Motor neuron (in vitro differentiated cells): Measurements from ENCODE around the gene LRRFIP2. TPM values are rescaled to one million over a fixed set of nuclear protein-coding genes. Genes with fewer than 3 reads are reported as not detected.

Experiments
- ATAC-seq, 8 experiments: fragments of 200-7000 bp; cut with Tn5 transposase; replicated peaks in 6 of 8; 2 replicates each; pipeline ENCODE4 v1.8.0; 2021; ENCODE audit warnings: mild to moderate bottlenecking in 8 of 8, moderate library complexity in 8 of 8
- H3K27ac ChIP-seq, 2 donors: fragments of 250-450 bp; sonication (Bioruptor Pico); 2 replicates each; pipeline ENCODE4 v1.9.0; 2021; ENCODE audit warnings: antibody characterized with exemption in 2 of 2, mild to moderate bottlenecking in 2 of 2, moderate library complexity in 1 of 2
- H3K4me1 ChIP-seq, 2 donors: fragments of 250-450 bp; sonication (Bioruptor Pico); replicated peaks in 1 of 2; 2 replicates each; pipeline ENCODE4 v1.6.1; 2021; ENCODE audit warnings: antibody characterized with exemption in 2 of 2, mild to moderate bottlenecking in 2 of 2, moderate library complexity in 1 of 2
- H3K4me3 ChIP-seq, 5 donors: fragments of 250-450 bp; sonication (Bioruptor Pico); 2 replicates each; pipeline ENCODE4 v1.9.0; 2021; ENCODE audit warnings: antibody characterized with exemption in 5 of 5, mild to moderate bottlenecking in 5 of 5, moderate library complexity in 4 of 5
- WGBS, 10 experiments: fragments of 450-650 bp; shearing (Covaris generic); methylation state at CpG; one replicate each; pipeline ENCODE4 v1.0.0; 2022; 5-methylcytosine and 5-hydroxymethylcytosine counted together
- in situ Hi-C, 9 experiments: fragments of 400-800 bp; cut with MboI; loops; one replicate each; pipeline ENCODE4 v1.15.0; 2021; ENCODE audit warnings: low sequenced_read_pairs in 9 of 9, low pct_unique_long_range_greater_than_20kb in 2 of 9; ENCODE audit not compliant: unreplicated experiment in 9 of 9
- total RNA-seq, 8 experiments: library from RNA; unstranded; fragments of 300-600 nt; gene quantifications; 2 replicates each; pipeline versions ENCODE4 v1.2.3 to v1.2.4, GENCODE V29; 2022

LRRFIP2 gene
- total RNA-seq, 8 experiments from 2014 or later = 29.6 to 57.9 (median 42.7) TPM

DNA sequence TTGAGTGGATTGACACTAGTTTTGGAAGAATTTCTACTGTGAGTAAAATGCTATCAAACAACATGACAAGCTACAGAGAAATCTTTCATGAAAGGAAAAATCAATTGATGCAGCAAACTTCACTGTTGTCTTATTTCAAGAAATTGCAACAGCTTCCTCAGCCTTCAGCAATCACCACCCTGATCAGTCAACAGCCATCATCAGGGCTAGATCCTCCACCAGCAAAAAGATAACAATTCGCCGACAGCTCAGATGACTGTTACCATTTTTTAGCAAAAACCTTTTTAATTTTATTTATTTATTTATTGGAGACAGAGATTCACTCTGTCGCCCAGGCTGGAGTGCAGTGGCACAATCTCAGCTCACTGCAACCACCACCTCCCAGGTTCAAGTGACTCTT is 137.0 kb downstream of the LRRFIP2 start:
- Histone ChIP-seq H3K4me1 (no peaks in the 10 kb centered on the region), H3K4me3 (no peak overlapping the region), H3K27ac (no peak overlapping the region)
- in situ Hi-C loops = loop anchor here in 1 of 9 experiments (25.0 kb wide), 1 partner anchor 175 kb away; no protein-coding TSS in a partner anchor
- no peak for ATAC-seq
- 89 to 100% (median 100%) methylated on average over 1 to 3 of the region's 3 CpGs; no CpG with 5 or more reads in 3 of the 10 experiments for WGBS, 10 experiments

DNA sequence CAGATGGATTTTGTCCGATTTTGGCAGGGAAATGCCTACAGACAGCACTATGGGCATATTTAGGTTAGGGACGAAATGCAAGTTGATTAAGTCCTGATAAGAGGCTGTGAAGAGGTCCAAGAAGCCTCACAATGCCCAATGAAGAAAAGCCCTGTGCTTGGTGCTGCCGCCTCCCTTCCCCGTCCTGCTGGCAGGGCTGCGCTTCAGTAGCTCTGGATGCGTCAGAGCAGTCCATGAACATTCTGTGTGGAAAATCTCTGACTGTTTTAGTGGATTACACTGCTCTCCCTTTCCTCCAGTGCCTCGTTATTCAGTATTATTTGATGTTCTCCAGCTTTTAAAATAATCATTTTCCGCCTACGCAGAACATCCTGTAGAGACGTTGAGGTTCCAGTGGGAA is 141.4 kb downstream of the LRRFIP2 start:
- in situ Hi-C loops = loop anchor here in 1 of 9 experiments (25.0 kb wide), 1 partner anchor 179 kb away; no protein-coding TSS in a partner anchor
- WGBS, 10 experiments = 83 to 100% (median 95%) methylated on average over 5 to 9 of the region's 10 CpGs; no CpG with 5 or more reads in 1 of the 10 experiments
- no peak overlapping the region for H3K27ac ChIP-seq

DNA sequence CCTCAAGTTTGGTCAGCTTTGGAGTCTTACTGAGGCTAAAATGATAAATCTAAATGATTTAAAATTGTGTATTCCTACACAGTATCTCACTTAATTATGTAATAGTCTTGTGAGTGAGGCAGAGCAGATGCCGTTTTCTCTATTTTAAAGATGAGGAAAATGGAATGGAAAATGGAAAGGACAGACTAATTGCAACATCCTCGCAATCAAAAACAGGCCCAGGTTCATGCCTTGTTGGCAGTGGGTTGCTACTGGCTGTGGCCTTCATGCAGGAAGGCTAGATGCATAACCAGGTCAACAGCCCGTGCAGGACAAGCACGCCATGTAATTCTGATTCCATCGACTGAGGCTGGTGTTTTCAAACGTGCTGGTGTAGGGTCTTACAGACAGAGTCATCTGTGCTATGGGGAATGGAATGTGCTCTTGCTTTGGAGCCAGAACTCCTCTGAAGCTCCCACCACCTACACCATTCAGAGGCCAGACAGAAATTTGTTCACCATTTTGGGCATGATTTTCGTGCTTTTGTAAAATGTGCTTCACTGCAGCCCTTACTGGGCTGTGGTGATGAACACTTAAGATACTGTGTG is 143.2 kb downstream of the LRRFIP2 start:
- Histone ChIP-seq H3K4me1 (no peaks in the 10 kb centered on the region), H3K27ac (no peak overlapping the region), H3K4me3 (no peak overlapping the region)
- ATAC-seq = no peak
- in situ Hi-C loops = loop anchor here in 1 of 9 experiments (25.0 kb wide), 1 partner anchor 181 kb away; no protein-coding TSS in a partner anchor
- 55 to 100% (median 89%) methylated on average over 1 to 5 of the region's 7 CpGs; no CpG with 5 or more reads in 2 of the 10 experiments for WGBS, 10 experiments

More for the DNA sequence above, 141.4 kb downstream of the LRRFIP2 start:
- H3K4me3 ChIP-seq = no peak overlapping the region
- no peak for ATAC-seq
- H3K4me1 ChIP-seq = no peaks in the 10 kb centered on the region

DNA sequence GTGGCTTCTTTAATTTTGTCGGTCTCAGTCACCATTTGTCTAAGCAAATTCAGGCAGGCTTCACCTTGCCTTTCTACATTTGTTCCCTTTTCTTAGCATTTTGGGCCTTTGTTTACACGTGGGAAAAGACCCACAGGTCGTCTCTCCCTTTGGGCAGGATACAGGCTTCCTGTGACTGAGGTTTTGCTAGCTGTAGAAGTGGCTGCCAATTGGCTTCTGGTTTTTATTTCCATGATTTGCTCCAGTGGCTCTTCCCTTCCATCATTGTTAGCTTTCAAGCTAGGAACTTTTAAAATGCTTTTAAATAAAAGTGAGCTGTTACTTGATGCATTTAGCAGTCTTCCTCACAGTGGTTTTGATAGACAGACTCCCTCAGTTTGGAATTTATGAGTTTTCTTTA is 143.8 kb downstream of the LRRFIP2 start:
- 10 to 96% (median 86%) methylated on average over 2 to 3 of the region's 3 CpGs; no CpG with 5 or more reads in 5 of the 10 experiments for WGBS, 10 experiments
- H3K4me3 ChIP-seq = no peak overlapping the region
- ATAC-seq = no peak
- in situ Hi-C loops = loop anchor here in 1 of 9 experiments (25.0 kb wide), 1 partner anchor 182 kb away; no protein-coding TSS in a partner anchor
- no peak overlapping the region for H3K27ac ChIP-seq
- H3K4me1 ChIP-seq = no peaks in the 10 kb centered on the region

DNA sequence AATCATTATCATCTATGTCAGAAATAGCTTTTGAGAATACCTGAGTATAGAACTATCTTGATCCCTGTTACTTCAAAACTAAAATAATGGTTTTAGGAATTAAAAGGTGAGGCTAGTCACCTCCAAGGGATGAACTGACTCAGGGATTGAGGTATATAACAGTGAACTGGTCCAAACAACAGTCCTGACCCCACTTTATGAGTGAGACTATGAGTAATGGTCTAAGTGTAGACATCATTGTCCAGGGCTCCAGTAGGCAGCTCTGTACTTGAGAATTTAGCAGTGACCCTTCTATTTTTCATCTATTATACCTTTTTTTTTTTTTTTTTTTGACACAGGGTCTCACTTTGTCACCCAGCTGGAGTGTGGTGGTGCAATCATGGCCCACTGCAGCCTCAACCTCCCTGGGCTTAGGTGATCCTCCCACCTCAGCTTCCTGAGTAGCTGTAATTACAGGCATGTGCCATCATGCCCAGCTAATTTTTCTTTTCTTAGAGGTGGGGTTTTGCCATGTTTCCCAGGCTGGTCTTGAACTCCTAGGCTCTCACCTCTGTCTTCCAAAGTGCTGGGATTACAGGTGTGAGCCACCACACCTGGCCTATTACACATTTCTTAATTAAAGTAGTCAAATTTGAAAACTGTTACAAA is 144.7 kb downstream of the LRRFIP2 start:
- Histone ChIP-seq H3K4me1 (no peaks in the 10 kb centered on the region), H3K27ac (no peak overlapping the region), H3K4me3 (no peak overlapping the region)
- in situ Hi-C loops = loop anchor here in 1 of 9 experiments (25.0 kb wide), 1 partner anchor 183 kb away; no protein-coding TSS in a partner anchor
- peak in 1 of 8 experiments; percentile 15 for ATAC-seq

DNA sequence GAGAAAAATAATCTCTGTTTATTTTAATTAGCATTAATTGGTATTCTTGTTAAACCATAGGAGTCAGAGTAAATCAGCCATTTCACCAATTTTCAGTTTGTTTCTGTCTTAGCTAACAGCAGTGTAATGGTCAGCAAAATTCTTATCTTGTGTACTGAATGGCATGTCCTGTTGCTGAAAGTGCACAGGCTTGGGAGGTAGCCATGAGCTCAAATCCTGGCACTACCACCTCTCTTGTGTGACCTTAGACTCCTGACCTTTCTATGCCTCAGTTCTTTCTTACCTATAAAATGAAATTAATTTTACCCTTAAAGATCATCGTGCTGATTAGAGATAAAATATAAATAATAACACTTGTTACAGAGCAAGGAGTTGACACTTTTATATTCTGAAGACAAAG is 145.3 kb downstream of the LRRFIP2 start:
- no peaks in the 10 kb centered on the region for H3K4me1 ChIP-seq
- no peak for ATAC-seq
- in situ Hi-C loops = loop anchor here in 1 of 9 experiments (25.0 kb wide), 1 partner anchor 183 kb away; no protein-coding TSS in a partner anchor
- no peak overlapping the region for H3K4me3 ChIP-seq
- 92 to 100% (median 100%) methylated on average over 1 of the region's 1 CpG; no CpG with 5 or more reads in 2 of the 10 experiments for WGBS, 10 experiments
- H3K27ac ChIP-seq = no peak overlapping the region

DNA sequence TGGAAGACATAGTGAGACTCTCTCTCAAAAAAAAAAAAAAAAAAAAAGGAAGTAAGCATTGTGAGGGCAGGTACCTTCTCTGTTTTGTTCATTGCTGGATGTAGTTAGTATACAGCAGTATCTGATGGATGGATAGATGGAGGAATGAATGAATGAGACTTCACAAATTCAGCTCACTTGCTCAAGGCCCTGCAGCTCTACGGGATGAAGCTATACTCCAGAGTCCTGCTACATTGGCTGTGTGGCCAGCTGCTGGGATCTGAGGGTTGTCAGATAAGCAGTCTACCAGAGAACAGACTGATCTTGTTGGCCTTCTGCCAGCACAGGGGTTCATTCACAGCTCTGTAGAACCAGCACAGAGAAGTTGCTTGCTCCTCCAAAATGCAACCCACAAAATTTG is 146.1 kb downstream of the LRRFIP2 start:
- Histone ChIP-seq H3K4me3 (no peak overlapping the region), H3K27ac (no peak overlapping the region), H3K4me1 (no peaks in the 10 kb centered on the region)
- ATAC-seq = no peak
- 60 to 83% methylated on average over 1 of the region's 1 CpG; no CpG with 5 or more reads in 8 of the 10 experiments for WGBS, 10 experiments
- in situ Hi-C loops = loop anchor here in 1 of 9 experiments (25.0 kb wide), 1 partner anchor 184 kb away; no protein-coding TSS in a partner anchor

DNA sequence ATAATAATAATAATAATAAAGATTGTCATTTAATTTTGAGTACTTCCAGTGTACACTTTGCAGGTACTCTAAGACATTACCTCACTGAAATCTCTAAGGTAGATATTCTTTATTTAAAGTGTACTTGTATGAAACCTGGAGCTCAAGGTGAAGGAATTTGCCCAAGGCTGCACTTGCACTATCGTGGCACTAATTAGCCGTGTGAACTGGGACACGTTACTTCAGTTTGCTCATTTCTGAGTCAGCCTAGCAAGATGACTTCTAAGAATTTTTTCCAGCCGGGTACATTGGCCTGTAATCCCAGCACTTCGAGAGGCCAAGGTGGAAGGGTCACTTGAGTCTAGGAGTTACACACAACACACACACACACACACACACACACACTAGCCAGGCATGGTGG is 147.5 kb downstream of the LRRFIP2 start:
- WGBS, 10 experiments = 40 to 100% (median 94%) methylated on average over 1 to 5 of the region's 5 CpGs; no CpG with 5 or more reads in 4 of the 10 experiments

DNA sequence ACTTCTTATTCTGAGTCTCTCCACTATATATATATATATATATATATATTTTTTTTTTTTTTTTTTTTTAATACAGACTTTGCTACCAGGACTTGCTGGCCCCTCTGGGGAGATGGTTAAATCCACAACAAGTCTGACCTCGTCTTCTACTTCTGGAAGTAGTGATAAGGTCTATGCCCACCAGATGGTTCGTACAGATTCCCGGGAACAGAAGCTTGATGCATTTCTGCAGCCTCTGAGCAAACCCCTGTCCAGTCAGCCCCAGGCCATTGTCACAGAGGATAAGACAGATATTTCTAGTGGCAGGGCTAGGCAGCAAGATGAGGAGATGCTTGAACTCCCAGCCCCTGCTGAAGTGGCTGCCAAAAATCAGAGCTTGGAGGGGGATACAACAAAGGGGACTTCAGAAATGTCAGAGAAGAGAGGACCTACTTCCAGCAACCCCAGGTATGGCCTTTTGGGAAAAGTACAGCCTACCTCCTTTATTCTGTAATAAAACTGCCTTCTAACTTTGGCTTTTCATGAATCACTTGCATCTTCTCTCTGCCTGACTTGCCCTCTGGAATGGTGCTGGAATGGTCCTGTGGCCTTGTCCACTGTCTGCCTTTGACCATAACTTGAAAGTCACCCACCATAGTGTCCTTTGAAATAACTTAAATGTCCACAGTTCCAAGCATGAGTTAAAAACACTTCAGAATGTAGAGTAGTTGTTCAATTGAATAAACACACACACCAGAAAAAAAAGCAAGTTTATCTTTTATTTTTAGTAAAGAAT is 148.6 kb downstream of the LRRFIP2 start:
- no peaks in the 10 kb centered on the region for H3K4me1 ChIP-seq
- 100% methylated on average over 1 to 3 of the region's 3 CpGs; no CpG with 5 or more reads in 3 of the 10 experiments for WGBS, 10 experiments
- ATAC-seq = no peak
- no peak overlapping the region for H3K27ac ChIP-seq
- in situ Hi-C loops = loop anchor here in 1 of 9 experiments (25.0 kb wide), 1 partner anchor 187 kb away; no protein-coding TSS in a partner anchor
- no peak overlapping the region for H3K4me3 ChIP-seq

More for the DNA sequence above, 147.5 kb downstream of the LRRFIP2 start:
- no peaks in the 10 kb centered on the region for H3K4me1 ChIP-seq
- no peak overlapping the region for H3K27ac ChIP-seq
- in situ Hi-C loops = loop anchor here in 1 of 9 experiments (25.0 kb wide), 1 partner anchor 185 kb away; no protein-coding TSS in a partner anchor
- no peak for ATAC-seq
- H3K4me3 ChIP-seq = no peak overlapping the region

DNA sequence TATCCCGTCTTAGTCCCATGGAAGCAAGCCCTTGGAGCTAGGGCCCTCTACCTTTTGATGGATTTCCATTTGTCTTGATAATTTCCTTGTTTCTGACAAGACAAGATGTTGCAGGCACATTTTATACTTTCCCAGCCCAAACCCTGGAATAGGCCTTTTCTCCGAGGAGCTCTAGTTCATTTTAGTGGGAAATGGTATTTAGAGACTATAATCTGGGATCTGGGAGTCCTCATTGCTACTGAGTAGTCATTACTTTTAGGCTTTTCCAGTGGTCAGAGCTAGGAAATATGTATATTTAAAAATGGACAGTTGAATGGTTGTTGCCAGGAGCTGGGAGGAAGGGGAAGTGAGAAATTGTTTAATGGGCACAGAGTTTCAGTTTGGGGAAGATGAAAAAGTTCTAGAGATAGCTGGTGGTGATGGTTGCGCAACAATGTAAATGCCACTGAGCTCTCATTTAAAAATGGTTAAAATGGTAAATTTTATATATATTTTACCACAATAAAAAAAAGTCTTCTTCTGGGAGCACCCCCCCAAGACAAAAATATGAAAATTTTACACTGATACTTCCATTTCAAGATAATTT is 149.5 kb downstream of the LRRFIP2 start:
- no peak overlapping the region for H3K4me3 ChIP-seq
- 68 to 100% (median 100%) methylated on average over 2 to 3 of the region's 3 CpGs; no CpG with 5 or more reads in 1 of the 10 experiments for WGBS, 10 experiments
- ATAC-seq = no peak
- no peak overlapping the region for H3K27ac ChIP-seq
- in situ Hi-C loops = loop anchor here in 1 of 9 experiments (25.0 kb wide), 1 partner anchor 187 kb away; no protein-coding TSS in a partner anchor
- no peaks in the 10 kb centered on the region for H3K4me1 ChIP-seq

DNA sequence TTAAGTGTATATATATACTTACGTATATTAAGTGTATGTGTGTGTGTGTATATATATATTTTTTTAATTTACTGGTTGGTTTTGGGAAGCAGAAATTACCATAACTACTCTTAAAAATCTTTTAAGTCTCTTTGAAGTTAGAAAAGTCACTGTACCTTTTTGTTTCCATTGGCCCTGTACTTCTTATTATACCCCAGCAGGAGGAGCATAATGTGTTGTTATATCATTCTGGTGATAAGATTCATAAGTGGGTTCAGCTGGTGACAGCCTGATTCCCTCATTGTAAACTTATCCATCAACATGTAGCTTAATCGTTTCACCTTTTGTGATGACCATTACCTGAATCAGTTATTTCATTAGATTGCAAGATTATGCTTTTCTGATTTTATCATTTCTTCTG is 150.3 kb downstream of the LRRFIP2 start:
- Histone ChIP-seq H3K4me1 (no peaks in the 10 kb centered on the region), H3K27ac (no peak overlapping the region), H3K4me3 (no peak overlapping the region)
- in situ Hi-C loops = no loop called here
- 78 to 100% (median 92%) methylated on average over 1 to 2 of the region's 2 CpGs; no CpG with 5 or more reads in 2 of the 10 experiments for WGBS, 10 experiments
- no peak for ATAC-seq

DNA sequence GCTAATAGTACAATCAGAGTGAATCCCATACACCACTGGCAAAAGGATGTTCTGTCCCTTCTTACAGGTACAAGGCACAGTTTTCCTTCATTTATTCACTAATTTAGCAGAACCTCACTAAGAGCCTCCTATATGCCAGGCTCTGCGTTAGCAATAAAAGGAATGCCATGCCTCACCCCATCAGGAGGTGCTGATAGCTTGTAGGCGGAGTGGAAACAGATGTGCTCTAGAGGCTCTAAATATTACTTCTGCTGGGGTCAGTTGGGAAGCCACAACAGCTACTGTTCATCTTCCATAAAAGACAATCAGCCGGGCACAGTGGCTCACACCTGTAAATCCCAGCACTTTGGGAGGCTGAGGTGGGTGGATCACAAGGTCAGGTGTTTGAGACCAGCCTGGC is 156.7 kb downstream of the LRRFIP2 start:
- WGBS, 10 experiments = 85 to 100% (median 100%) methylated on average over 1 to 2 of the region's 3 CpGs; no CpG with 5 or more reads in 4 of the 10 experiments
- Histone ChIP-seq H3K4me3 (no peak overlapping the region), H3K4me1 (peaks cover 0 to 4% of the 10 kb centered on the region in 2 donors), H3K27ac (no peak overlapping the region)
- in situ Hi-C loops = no loop called here
- ATAC-seq = no peak
